Retinal pigment epithelial cell (primary cell): Measurements from ENCODE around the gene FAM9B.

Experiments used
- DNase-seq: peaks from one replicate; pipeline ENCODE4 v3.0.0-alpha.2; 2010; ENCODE audit warnings: low read depth
- H3K4me3 ChIP-seq: 2 replicates; pipeline ENCODE4 v1.5.1; 2011; ENCODE audit warnings: mild to moderate bottlenecking, low read length, control low read depth, moderate library complexity
- TF ChIP-seq, protein P1 (sequence below): conservative IDR thresholded peaks from 2 replicates; pipeline ENCODE4 v1.5.1; 2011; ENCODE audit warnings: low read depth, low read length, control low read depth, inconsistent platforms

The FAM9B gene

DNA sequence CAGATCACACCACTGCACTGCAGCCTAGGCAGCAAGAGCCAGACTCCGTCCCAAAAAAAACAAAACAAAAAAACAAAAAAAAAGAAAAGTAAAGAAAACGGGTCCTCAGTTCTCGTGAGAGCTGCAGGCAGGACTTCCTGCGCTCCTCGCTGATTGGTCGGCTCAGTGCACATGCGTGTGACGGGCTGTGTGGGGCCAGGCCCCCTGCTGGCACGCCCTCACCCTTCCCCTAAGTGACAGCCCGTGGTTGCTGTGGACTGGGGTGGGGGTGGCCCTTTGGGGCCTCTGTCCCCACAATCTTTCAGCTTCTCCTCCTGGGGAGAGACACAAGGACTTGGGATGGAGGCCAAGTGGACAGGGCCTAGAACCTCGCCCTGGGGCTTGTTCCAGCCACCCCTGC, at the start of gene FAM9B:
FAM9B (minus strand) TSS at position 139 of the 400 bp plus-strand sequence. CDS start 1,141 bp downstream, outside the sequence.
- no peak for DNase-seq
- H3K4me3 ChIP-seq, result no peak within 1 kb of the TSS
- TF ChIP-seq, protein P1, sequence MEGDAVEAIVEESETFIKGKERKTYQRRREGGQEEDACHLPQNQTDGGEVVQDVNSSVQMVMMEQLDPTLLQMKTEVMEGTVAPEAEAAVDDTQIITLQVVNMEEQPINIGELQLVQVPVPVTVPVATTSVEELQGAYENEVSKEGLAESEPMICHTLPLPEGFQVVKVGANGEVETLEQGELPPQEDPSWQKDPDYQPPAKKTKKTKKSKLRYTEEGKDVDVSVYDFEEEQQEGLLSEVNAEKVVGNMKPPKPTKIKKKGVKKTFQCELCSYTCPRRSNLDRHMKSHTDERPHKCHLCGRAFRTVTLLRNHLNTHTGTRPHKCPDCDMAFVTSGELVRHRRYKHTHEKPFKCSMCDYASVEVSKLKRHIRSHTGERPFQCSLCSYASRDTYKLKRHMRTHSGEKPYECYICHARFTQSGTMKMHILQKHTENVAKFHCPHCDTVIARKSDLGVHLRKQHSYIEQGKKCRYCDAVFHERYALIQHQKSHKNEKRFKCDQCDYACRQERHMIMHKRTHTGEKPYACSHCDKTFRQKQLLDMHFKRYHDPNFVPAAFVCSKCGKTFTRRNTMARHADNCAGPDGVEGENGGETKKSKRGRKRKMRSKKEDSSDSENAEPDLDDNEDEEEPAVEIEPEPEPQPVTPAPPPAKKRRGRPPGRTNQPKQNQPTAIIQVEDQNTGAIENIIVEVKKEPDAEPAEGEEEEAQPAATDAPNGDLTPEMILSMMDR, result no peak

DNA sequence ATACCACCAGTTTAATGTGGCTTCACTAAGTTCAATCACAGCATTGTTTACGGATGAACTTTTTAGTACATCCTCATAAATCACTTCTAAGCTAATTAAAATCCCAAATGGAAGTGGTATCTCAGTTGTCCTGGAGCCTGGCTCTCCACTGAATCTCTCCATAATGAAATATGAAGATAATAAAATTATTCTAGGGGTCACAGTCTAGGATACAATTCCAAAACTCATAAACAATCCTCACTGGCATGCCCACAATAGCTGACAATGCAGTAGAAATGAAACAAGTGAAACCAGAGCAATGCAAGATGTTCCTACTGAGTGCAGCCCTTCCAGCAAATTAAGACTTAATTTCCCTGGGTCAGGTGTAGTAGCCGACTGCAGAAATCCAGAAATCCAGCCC, 47.3 kb upstream of the FAM9B start:
- TF ChIP-seq, protein P1, result no peak
- no peak overlapping the region for H3K4me3 ChIP-seq
- no peak for DNase-seq

DNA sequence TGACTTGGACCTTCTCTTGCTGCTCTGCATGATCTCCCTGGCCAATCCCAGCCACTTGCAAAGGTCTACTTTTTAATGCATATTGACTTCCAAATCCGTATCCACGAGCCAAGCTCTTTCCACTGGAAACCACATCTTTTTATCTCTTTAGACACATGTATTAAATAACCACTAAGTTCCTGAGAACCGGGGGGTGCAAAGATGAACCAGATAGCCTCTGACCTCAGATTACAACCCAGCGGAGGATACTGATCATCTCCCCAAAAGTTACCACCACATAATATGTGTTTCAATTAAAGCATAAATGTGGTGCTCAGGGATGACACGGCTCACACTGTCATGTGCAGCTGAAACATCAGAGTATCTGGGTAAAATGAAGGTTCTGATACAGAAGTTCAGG, 40.4 kb upstream of the FAM9B start:
- TF ChIP-seq, protein P1, result no peak
- no peak for DNase-seq
- H3K4me3 ChIP-seq, result no peak overlapping the region

DNA sequence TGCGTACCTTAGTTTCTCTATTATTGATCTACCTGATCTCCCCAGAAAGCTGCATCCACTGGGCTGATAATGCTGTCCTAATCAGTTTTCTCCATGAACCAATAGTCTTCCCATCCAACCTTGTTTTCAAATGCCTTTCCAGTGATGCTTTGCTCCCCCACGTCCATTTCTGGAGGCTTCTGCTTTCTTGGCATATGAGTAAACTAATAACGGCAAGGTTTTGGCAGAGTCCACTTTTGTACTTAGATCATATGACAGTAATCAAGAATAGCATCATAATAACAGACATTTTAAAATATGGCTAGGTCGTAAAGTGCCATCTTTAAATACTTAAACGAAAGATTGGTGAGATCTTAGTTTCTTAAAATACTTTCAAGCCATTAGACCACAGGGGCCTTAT, 38.4 kb upstream of the FAM9B start:
- no peak for DNase-seq
- TF ChIP-seq, protein P1, result no peak

GRCh38 chrX:9071031-9071650, 37.2 kb upstream of the FAM9B start:
- no peak overlapping the region for H3K4me3 ChIP-seq
- TF ChIP-seq, protein P1, result no peak
- DNase-seq, result peak; percentile 22

More for the DNA sequence above, 38.4 kb upstream of the FAM9B start:
- H3K4me3 ChIP-seq, result no peak overlapping the region

DNA sequence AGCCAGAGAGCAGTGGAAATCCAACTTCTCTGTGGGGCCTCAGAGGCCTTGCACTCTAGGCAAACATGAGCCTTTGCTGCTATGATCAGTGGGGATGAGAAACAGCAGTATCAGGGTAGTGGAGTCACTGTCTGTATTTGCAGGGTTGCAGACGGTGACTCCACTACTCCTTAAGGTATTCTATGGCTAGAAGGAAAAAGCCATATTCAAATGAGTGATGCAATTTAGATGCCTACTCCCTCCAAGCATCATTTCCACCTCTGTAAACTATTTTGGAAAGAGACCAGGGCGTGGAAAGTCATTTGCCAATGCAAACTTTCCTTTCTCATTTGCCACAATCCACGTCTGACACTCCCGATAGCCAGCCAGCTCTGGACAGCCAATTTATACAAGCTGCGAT, 35.6 kb upstream of the FAM9B start:
- TF ChIP-seq, protein P1, result no peak
- no peak for DNase-seq
- no peak overlapping the region for H3K4me3 ChIP-seq

GRCh38 chrX:9064694-9065093, 30.8 kb upstream of the FAM9B start:
- DNase-seq, result no peak
- TF ChIP-seq, protein P1, result no peak
- no peak overlapping the region for H3K4me3 ChIP-seq
